Neural progenitor cell (in vitro differentiated cells): Measurements from ENCODE around the gene SLAIN2. TPM values are rescaled to one million over a fixed set of nuclear protein-coding genes. Genes with fewer than 3 reads are reported as not detected.

Experiments
- DNase-seq: peaks from one replicate; pipeline ENCODE4 v3.0.0-alpha.2; 2016; ENCODE audit warnings: low spot score
- H2AFZ ChIP-seq: fragments of 200-600 bp; sonication (generic); replicated peaks from 2 replicates; pipeline ENCODE4 v1.6.1; 2016; ENCODE audit warnings: antibody characterized with exemption
- H3F3A ChIP-seq: fragments of 200-600 bp; sonication (generic); 2 replicates; pipeline ENCODE4 v1.6.1; 2016; ENCODE audit warnings: antibody characterized with exemption, low read depth
- H3K27ac ChIP-seq: fragments of 200-600 bp; sonication (generic); 2 replicates; pipeline ENCODE4 v1.5.1; 2016; ENCODE audit warnings: mild to moderate bottlenecking
- H3K27me3 ChIP-seq: fragments of 200-600 bp; sonication (generic); 2 replicates; pipeline ENCODE4 v1.6.1; 2016; ENCODE audit warnings: mild to moderate bottlenecking, moderate library complexity
- H3K36me3 ChIP-seq: fragments of 200-600 bp; sonication (generic); 2 replicates; pipeline ENCODE4 v1.5.1; 2016
- H3K4me1 ChIP-seq: fragments of 200-600 bp; sonication (generic); 2 replicates; pipeline ENCODE4 v1.6.1; 2016; ENCODE audit warnings: mixed run types
- H3K4me2 ChIP-seq: fragments of 200-600 bp; sonication (generic); 2 replicates; pipeline ENCODE4 v1.6.1; 2016
- H3K4me3 ChIP-seq: fragments of 200-600 bp; sonication (generic); 2 replicates; pipeline ENCODE4 v1.5.1; 2016
- H3K79me2 ChIP-seq: fragments of 200-600 bp; sonication (generic); 2 replicates; pipeline ENCODE4 v1.6.1; 2016; ENCODE audit warnings: low read depth
- H3K9ac ChIP-seq: fragments of 200-600 bp; sonication (generic); 2 replicates; pipeline ENCODE4 v1.6.1; 2016
- H3K9me3 ChIP-seq: fragments of 200-600 bp; sonication (generic); 2 replicates; pipeline ENCODE4 v1.5.1; 2016; ENCODE audit warnings: low read depth
- H4K20me1 ChIP-seq: fragments of 200-600 bp; sonication (generic); 2 replicates; pipeline ENCODE4 v1.6.1; 2016; ENCODE audit warnings: low read depth
- H3K27ac Mint-ChIP-seq: 3 replicates; pipeline ENCODE4 v1.8.0; 2021; ENCODE audit warnings: mixed read lengths
- H3K27me3 Mint-ChIP-seq: 2 replicates; pipeline ENCODE4 v1.8.0; 2022; ENCODE audit warnings: low read depth, mild to moderate bottlenecking, inconsistent platforms, moderate library complexity, mixed read lengths; ENCODE audit not compliant: insufficient read depth
- H3K36me3 Mint-ChIP-seq: 3 replicates; pipeline ENCODE4 v1.8.0; 2021; ENCODE audit warnings: mixed read lengths
- H3K4me1 Mint-ChIP-seq: 3 replicates; pipeline ENCODE4 v1.8.0; 2021; ENCODE audit warnings: mixed read lengths
- H3K4me3 Mint-ChIP-seq: 3 replicates; pipeline ENCODE4 v1.8.0; 2021; ENCODE audit warnings: mild to moderate bottlenecking, moderate library complexity, mixed read lengths
- H3K9me3 Mint-ChIP-seq: 3 replicates; pipeline ENCODE4 v1.8.0; 2020; ENCODE audit warnings: mixed read lengths
- EZH2 ChIP-seq: fragments of 200-600 bp; sonication (generic); IDR thresholded peaks from 2 replicates; pipeline ENCODE4 v1.6.1; 2017; ENCODE audit warnings: antibody characterized with exemption, mild to moderate bottlenecking, moderate library complexity
- EZH2phosphoT487 ChIP-seq: fragments of 200-600 bp; sonication (generic); IDR thresholded peaks from 2 replicates; pipeline ENCODE4 v1.6.1; 2017; ENCODE audit warnings: antibody characterized with exemption
- total RNA-seq: library from RNA; depleted of rRNA; stranded (reverse); fragments of >200 nt; gene quantifications from 2 replicates; pipeline ENCODE4 v1.2.3, GENCODE V29; 2015; ENCODE audit warnings: low replicate concordance
- TF ChIP-seq, protein P1 (sequence below): fragments of 200-600 bp; sonication (generic); IDR thresholded peaks from 2 replicates; pipeline ENCODE4 v1.5.1; 2017; ENCODE audit warnings: antibody characterized with exemption, mild to moderate bottlenecking

Gene SLAIN2
- total RNA-seq, 1 donor from 2014 or later = 25.4 TPM

- Mint-ChIP-seq H3K27me3 (no peaks in the 10 kb centered on the region), H3K9me3 (no peaks in the 10 kb centered on the region), H3K36me3 (no peaks in the 10 kb centered on the region), H3K27ac (no peak overlapping the region), H3K4me3 (no peak overlapping the region), H3K4me1 (peaks cover 3% of the 10 kb centered on the region)
- no peak for DNase-seq
- no peak overlapping the region for H3K4me2 ChIP-seq
- no peaks in the 10 kb centered on the region for H4K20me1 ChIP-seq
- H2AFZ ChIP-seq = no peak overlapping the region
- TF ChIP-seq EZH2 (no peak), EZH2phosphoT487 (no peak)
- TF ChIP-seq, protein P1, sequence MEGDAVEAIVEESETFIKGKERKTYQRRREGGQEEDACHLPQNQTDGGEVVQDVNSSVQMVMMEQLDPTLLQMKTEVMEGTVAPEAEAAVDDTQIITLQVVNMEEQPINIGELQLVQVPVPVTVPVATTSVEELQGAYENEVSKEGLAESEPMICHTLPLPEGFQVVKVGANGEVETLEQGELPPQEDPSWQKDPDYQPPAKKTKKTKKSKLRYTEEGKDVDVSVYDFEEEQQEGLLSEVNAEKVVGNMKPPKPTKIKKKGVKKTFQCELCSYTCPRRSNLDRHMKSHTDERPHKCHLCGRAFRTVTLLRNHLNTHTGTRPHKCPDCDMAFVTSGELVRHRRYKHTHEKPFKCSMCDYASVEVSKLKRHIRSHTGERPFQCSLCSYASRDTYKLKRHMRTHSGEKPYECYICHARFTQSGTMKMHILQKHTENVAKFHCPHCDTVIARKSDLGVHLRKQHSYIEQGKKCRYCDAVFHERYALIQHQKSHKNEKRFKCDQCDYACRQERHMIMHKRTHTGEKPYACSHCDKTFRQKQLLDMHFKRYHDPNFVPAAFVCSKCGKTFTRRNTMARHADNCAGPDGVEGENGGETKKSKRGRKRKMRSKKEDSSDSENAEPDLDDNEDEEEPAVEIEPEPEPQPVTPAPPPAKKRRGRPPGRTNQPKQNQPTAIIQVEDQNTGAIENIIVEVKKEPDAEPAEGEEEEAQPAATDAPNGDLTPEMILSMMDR = no peak
- H3K4me1 ChIP-seq = no peaks in the 10 kb centered on the region
- no peaks in the 10 kb centered on the region for H3K9me3 ChIP-seq
- no peak overlapping the region for H3K27ac ChIP-seq
- H3K9ac ChIP-seq = no peak overlapping the region
- no peaks in the 10 kb centered on the region for H3F3A ChIP-seq
- no peaks in the 10 kb centered on the region for H3K36me3 ChIP-seq
- H3K79me2 ChIP-seq = no peaks in the 10 kb centered on the region
- no peaks in the 10 kb centered on the region for H3K27me3 ChIP-seq
- no peak overlapping the region for H3K4me3 ChIP-seq
Observed at GRCh38 chr4:48324281-48324680, 17.0 kb upstream of the SLAIN2 start.

DNA sequence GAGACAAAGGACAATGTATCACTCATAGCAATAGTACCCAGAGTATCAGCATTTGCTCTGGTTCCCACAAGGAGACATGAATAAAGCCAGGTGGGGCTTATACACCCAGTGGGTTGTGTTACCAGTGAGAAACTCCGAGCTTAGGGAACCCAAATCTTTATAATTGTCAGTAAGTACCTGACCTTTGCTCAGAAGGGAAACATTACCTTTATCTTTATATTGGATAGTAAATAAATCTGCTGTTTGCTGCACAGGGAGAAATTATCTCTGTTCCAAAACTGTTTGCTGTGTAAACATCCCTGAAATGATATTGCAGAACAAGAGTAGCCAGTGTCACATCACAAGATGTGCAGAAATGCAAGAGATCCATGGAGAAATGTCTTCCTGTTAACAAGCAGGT lies 12.1 kb upstream of the SLAIN2 start:
- no peak overlapping the region for H3K4me2 ChIP-seq
- H4K20me1 ChIP-seq = no peaks in the 10 kb centered on the region
- no peak for DNase-seq
- no peaks in the 10 kb centered on the region for H3K4me1 Mint-ChIP-seq
- no peaks in the 10 kb centered on the region for H3K27me3 ChIP-seq
- H3K27ac ChIP-seq = no peak overlapping the region
- H3K4me3 ChIP-seq = no peak overlapping the region
- H3K9ac ChIP-seq = no peak overlapping the region
- no peaks in the 10 kb centered on the region for H3K36me3 ChIP-seq
- H3K27me3 Mint-ChIP-seq = no peaks in the 10 kb centered on the region
- H3F3A ChIP-seq = no peaks in the 10 kb centered on the region
- TF ChIP-seq EZH2 (no peak), EZH2phosphoT487 (no peak)
- TF ChIP-seq, protein P1 = no peak
- H3K4me1 ChIP-seq = no peaks in the 10 kb centered on the region
- no peak overlapping the region for H3K27ac Mint-ChIP-seq
- H2AFZ ChIP-seq = no peak overlapping the region
- no peaks in the 10 kb centered on the region for H3K9me3 ChIP-seq
- no peaks in the 10 kb centered on the region for H3K36me3 Mint-ChIP-seq
- H3K79me2 ChIP-seq = no peaks in the 10 kb centered on the region
- H3K4me3 Mint-ChIP-seq = no peak overlapping the region
- H3K9me3 Mint-ChIP-seq = no peaks in the 10 kb centered on the region

DNA sequence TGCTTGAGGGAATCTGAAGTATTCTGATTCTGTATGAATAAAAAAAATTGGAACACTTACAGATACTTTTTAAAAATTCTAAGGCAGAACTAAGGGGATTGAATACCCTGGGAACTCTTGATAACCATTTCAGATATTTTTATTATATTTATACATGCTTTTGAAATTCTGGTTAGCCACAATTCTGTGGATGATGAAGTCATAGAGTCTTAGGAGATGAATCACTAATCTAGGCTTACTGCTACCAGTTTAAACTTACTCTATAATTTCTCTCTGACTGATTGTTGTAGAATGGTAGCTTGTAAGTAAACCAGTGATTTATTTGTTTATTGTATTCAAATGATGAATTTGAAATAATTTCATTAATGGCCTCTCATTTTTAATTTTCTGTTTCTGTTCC lies 11.4 kb upstream of the SLAIN2 start:
- Histone ChIP-seq H3K4me1 (no peaks in the 10 kb centered on the region), H3K9ac (no peak overlapping the region), H3K27me3 (no peaks in the 10 kb centered on the region), H2AFZ (no peak overlapping the region), H3K36me3 (no peaks in the 10 kb centered on the region), H3K27ac (no peak overlapping the region), H3K4me2 (no peak overlapping the region), H4K20me1 (no peaks in the 10 kb centered on the region), H3K9me3 (no peaks in the 10 kb centered on the region), H3K4me3 (no peak overlapping the region), H3F3A (no peaks in the 10 kb centered on the region), H3K79me2 (no peaks in the 10 kb centered on the region)
- H3K4me3 Mint-ChIP-seq = no peak overlapping the region
- H3K4me1 Mint-ChIP-seq = no peaks in the 10 kb centered on the region
- DNase-seq = no peak
- no peaks in the 10 kb centered on the region for H3K27me3 Mint-ChIP-seq
- H3K9me3 Mint-ChIP-seq = no peaks in the 10 kb centered on the region
- TF ChIP-seq EZH2 (no peak), EZH2phosphoT487 (no peak)
- TF ChIP-seq, protein P1 = no peak
- no peaks in the 10 kb centered on the region for H3K36me3 Mint-ChIP-seq
- no peak overlapping the region for H3K27ac Mint-ChIP-seq
